ENCODE data around the gene PDE8B. TPM values are rescaled to one million over a fixed set of nuclear protein-coding genes. Genes with fewer than 3 reads are reported as not detected.

Gene PDE8B
- total RNA-seq, 1 experiment from 2014 or later: 0.07 TPM

- no peak overlapping the region for H3K23ac ChIP-seq (ENCODE audit: insufficient read length, low read depth, low read length)
- H3K4me1 Mint-ChIP-seq: no peaks in the 10 kb centered on the region
- H3K4me2 ChIP-seq (ENCODE audit: insufficient read depth, insufficient read length, low read length): no peak overlapping the region
- no peak overlapping the region for H2AK5ac ChIP-seq (ENCODE audit: insufficient read length, low read length)
- no peak overlapping the region for H3K14ac ChIP-seq (ENCODE audit: insufficient read depth, low read length)
- no peaks in the 10 kb centered on the region for H3K9me3 Mint-ChIP-seq
- no peak overlapping the region for H2BK12ac ChIP-seq (ENCODE audit: insufficient read length, low read depth, low read length)
- no peak overlapping the region for H3K18ac ChIP-seq (ENCODE audit: insufficient read length, low read depth, low read length)
- H4K20me1 ChIP-seq (ENCODE audit: control insufficient read depth, insufficient read depth, insufficient read length): no peaks in the 10 kb centered on the region
- no peak overlapping the region for H3K56ac ChIP-seq (ENCODE audit: insufficient read length, low read depth, low read length)
- no peak overlapping the region for H3K27ac ChIP-seq (ENCODE audit: insufficient read length, low read depth, low read length)
- WGBS (ENCODE audit: extremely low coverage, insufficient read length, low lambda C conversion rate): no CpG with 5 or more reads among the region's 3 CpGs
- no peaks in the 10 kb centered on the region for H3K9me3 ChIP-seq (ENCODE audit: control insufficient read depth, low read depth, low read length)
- no peaks in the 10 kb centered on the region for H3K79me1 ChIP-seq (ENCODE audit: insufficient read depth, low read depth, low read length, poor library complexity, severe bottlenecking)
- no peak overlapping the region for H3K9ac ChIP-seq (ENCODE audit: extremely low read depth, insufficient read length, low read length)
- no peak overlapping the region for H4K5ac ChIP-seq (ENCODE audit: insufficient read length, low read depth, low read length)
- TF ChIP-seq CTCF (conservative IDR thresholded peaks at IDR 0.05): no peak
- no peak overlapping the region for H2BK20ac ChIP-seq (ENCODE audit: low read depth, low read length, poor library complexity, severe bottlenecking)
- H3K27me3 Mint-ChIP-seq (ENCODE audit: low read depth): no peaks in the 10 kb centered on the region
- no peaks in the 10 kb centered on the region for H3K27me3 ChIP-seq (ENCODE audit: insufficient read depth, low read length)
- no peak overlapping the region for H3K4ac ChIP-seq (ENCODE audit: low read depth, low read length)
- H2AFZ ChIP-seq (ENCODE audit: low read length): no peak overlapping the region
- no peak overlapping the region for H2BK15ac ChIP-seq (ENCODE audit: low read depth, low read length)
- H3K23me2 ChIP-seq (ENCODE audit: insufficient read length, low read depth, low read length, poor library complexity, severe bottlenecking): no peaks in the 10 kb centered on the region
- no peaks in the 10 kb centered on the region for H3K79me2 ChIP-seq (ENCODE audit: insufficient read depth, low read length)
- DNase-seq: no peak
- no peaks in the 10 kb centered on the region for H3K4me1 ChIP-seq (ENCODE audit: insufficient read depth, low read length)
- H2BK5ac ChIP-seq (ENCODE audit: insufficient read length, low read length): no peak overlapping the region
- H3T11ph ChIP-seq (ENCODE audit: low read length): no peak overlapping the region
- peaks cover 4 to 11% (median 11%) of the 10 kb centered on the region in 3 experiments; a peak in 5 of 7 replicates for H3K36me3 Mint-ChIP-seq (ENCODE audit: insufficient read depth in 1 of 3, low read depth in 3 of 3)
- no peak overlapping the region for H4K8ac ChIP-seq (replicated peaks; ENCODE audit: insufficient read length, low read depth, low read length)
- H2BK120ac ChIP-seq (ENCODE audit: low read depth, low read length, poor library complexity, severe bottlenecking): no peak overlapping the region
- no peak overlapping the region for H4K91ac ChIP-seq (ENCODE audit: insufficient read length, low read depth, low read length)
- no peak overlapping the region for H3K27ac Mint-ChIP-seq
- no peak overlapping the region for H3K4me3 Mint-ChIP-seq
Measured at GRCh38 chr5:77454123-77454522, 243.6 kb downstream of the PDE8B start.
